Measurements from ENCODE around the gene ZDHHC14. TPM values are rescaled to one million over a fixed set of nuclear protein-coding genes. Genes with fewer than 3 reads are reported as not detected.
"Not testable (repeated sequence)": the region's sequence is repeated elsewhere in the genome, so short reads cannot be mapped to it uniquely, and the experiment has no call there.

The ZDHHC14 gene
- total and polyA plus RNA-seq, 2 experiments from 2014 or later: 7.5 to 10.1 TPM

DNA sequence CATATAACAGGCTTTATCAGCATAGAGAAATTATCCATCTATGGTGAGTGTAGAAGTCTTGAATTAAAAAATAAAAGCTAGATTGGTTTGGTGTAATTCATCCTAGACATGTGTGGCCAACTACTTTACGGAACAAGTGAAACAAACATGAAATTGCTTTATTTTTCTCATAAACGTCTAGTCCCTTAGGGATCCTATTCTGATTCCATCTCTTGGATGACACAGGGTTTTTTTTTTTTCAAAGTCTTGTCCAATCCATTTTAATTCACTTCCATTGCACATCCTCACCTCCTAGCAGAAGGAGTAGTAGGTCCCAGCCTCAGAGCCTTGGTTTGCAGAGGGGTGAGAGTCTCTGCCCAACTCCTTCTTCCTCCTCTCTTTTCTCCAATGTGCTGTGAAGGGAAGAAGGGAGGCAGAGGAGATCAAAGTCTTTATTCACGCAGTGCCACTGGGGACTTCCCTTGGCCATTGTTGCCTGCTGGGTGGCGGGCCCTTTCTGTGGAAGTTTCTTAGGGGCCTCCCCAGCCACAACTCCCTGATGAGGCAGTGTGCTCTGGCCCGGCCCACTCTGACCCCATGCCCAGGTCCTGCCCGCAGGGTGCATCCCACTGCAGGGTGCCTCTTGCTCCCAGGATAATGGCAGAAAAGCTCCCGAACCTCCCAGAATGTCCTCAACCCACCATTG lies 337.7 kb downstream of the ZDHHC14 start:
- Histone ChIP-seq H3K36me3 (no peaks in the 10 kb centered on the region), H3K27ac (no peak overlapping the region), H3K27me3 (no peaks in the 10 kb centered on the region), H3K4me1 (ENCODE audit: low read depth) (peaks cover 9% of the 10 kb centered on the region), H3K9me3 (ENCODE audit: low read depth) (no peaks in the 10 kb centered on the region), H3K4me3 (no peak overlapping the region)
- no peak for DNase-seq (ENCODE audit: low read depth in 1 of 2, low spot score in 1 of 2)
- TF ChIP-seq, protein P1, sequence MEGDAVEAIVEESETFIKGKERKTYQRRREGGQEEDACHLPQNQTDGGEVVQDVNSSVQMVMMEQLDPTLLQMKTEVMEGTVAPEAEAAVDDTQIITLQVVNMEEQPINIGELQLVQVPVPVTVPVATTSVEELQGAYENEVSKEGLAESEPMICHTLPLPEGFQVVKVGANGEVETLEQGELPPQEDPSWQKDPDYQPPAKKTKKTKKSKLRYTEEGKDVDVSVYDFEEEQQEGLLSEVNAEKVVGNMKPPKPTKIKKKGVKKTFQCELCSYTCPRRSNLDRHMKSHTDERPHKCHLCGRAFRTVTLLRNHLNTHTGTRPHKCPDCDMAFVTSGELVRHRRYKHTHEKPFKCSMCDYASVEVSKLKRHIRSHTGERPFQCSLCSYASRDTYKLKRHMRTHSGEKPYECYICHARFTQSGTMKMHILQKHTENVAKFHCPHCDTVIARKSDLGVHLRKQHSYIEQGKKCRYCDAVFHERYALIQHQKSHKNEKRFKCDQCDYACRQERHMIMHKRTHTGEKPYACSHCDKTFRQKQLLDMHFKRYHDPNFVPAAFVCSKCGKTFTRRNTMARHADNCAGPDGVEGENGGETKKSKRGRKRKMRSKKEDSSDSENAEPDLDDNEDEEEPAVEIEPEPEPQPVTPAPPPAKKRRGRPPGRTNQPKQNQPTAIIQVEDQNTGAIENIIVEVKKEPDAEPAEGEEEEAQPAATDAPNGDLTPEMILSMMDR (IDR thresholded peaks at IDR 0.05; ENCODE audit: low read depth, low read length): no peak

DNA sequence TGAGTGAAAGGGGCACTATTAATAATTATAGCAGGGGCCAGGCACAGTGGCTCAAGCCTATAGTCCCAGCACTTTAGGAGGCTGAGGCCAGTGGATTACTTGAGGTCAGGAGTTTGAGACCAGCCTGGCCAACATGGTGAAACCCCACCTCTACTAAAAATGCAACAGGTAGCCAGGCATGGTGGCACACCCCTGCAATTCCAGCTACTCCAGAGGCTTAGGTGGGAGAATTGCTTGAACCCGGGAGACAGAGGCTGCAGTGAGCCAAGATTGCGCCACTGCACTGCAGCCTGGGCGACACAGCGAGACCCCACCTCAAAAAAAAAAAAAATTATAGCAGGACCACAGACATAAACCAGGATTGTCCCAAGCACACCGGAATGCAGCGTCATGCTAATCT lies 340.0 kb downstream of the ZDHHC14 start:
- not testable (repeated sequence) for DNase-seq (ENCODE audit: low read depth in 1 of 2, low spot score in 1 of 2); H3K27me3 ChIP-seq; H3K27ac ChIP-seq; H3K36me3 ChIP-seq; H3K4me3 ChIP-seq; H3K9me3 ChIP-seq (ENCODE audit: low read depth); H3K4me1 ChIP-seq (ENCODE audit: low read depth)

DNA sequence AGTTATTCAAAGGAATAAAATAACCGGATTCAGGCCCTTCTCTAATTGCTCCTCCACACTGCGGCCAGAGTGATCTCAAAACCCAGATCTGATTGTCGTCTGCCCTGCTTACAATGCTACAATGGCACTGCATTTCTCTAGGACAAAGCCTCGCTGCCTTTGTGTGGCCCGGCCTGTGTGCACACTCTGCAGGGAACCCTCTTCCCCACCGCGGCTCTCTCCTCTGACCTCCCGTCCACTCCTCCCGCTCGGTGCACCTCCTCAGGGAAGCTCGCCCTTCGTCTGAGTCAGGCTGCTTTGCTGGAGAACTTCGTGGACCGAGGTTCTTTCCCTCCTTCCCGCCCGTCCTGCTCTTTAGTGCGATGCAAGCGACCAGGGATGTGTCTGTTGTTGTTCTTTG lies 340.4 kb downstream of the ZDHHC14 start:
- TF ChIP-seq, protein P1 (IDR thresholded peaks at IDR 0.05; ENCODE audit: low read depth, low read length): no peak
- DNase-seq (ENCODE audit: low read depth in 1 of 2, low spot score in 1 of 2): no peak
- H3K36me3 ChIP-seq: no peaks in the 10 kb centered on the region
- no peak overlapping the region for H3K4me3 ChIP-seq
- H3K27me3 ChIP-seq: no peaks in the 10 kb centered on the region
- H3K9me3 ChIP-seq (ENCODE audit: low read depth): no peaks in the 10 kb centered on the region
- H3K4me1 ChIP-seq (ENCODE audit: low read depth): no peaks in the 10 kb centered on the region
- no peak overlapping the region for H3K27ac ChIP-seq

DNA sequence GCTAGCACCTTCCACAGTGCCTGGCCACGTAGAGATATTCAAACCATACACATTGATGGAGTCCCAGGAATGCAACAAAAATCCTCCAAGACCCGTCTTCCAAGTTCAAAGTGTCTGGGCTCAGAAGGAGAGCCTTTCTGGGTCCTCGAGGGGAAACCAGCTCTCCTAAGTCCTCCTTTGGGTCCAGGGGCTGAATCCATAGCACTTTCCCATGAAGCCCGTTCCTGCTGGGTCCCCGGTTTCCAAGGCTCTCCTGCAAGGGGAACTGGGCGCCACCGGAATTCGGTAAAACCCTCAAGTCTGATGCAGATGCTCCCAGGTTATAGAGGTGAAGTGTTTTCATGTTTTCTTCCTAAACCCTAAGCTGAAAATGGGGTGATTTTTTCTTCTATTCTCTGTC lies 340.8 kb downstream of the ZDHHC14 start:
- no peaks in the 10 kb centered on the region for H3K36me3 ChIP-seq
- H3K4me3 ChIP-seq: no peak overlapping the region
- no peaks in the 10 kb centered on the region for H3K27me3 ChIP-seq
- DNase-seq (ENCODE audit: low read depth in 1 of 2, low spot score in 1 of 2): no peak
- TF ChIP-seq, protein P1 (IDR thresholded peaks at IDR 0.05; ENCODE audit: low read depth, low read length): no peak
- H3K27ac ChIP-seq: no peak overlapping the region
- no peaks in the 10 kb centered on the region for H3K4me1 ChIP-seq (ENCODE audit: low read depth)
- H3K9me3 ChIP-seq (ENCODE audit: low read depth): no peaks in the 10 kb centered on the region

DNA sequence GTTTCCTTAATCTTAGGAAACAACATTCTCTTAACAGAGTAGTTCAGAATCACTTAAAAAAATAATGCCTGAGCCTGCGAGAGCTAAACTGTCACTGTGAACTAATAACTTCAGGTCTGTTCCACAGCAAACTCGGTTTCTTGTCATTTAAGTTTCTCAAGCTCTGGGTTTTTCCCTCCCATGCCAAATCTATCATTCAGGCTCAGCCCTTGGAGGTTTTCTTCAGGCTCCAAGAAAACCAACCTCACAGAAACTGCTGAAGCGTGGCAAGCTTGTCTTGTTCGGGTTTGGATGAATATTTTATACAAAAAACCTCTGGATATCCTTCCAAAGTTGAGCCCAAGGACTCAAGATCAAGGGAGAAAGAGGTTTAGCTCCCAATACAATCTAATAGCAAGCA lies 342.4 kb downstream of the ZDHHC14 start:
- TF ChIP-seq, protein P1 (IDR thresholded peaks at IDR 0.05; ENCODE audit: low read depth, low read length): no peak
- no peak for DNase-seq (ENCODE audit: low read depth in 1 of 2, low spot score in 1 of 2)
- Histone ChIP-seq H3K4me3 (no peak overlapping the region), H3K4me1 (ENCODE audit: low read depth) (no peaks in the 10 kb centered on the region), H3K36me3 (no peaks in the 10 kb centered on the region), H3K9me3 (ENCODE audit: low read depth) (no peaks in the 10 kb centered on the region), H3K27ac (no peak overlapping the region), H3K27me3 (no peaks in the 10 kb centered on the region)

DNA sequence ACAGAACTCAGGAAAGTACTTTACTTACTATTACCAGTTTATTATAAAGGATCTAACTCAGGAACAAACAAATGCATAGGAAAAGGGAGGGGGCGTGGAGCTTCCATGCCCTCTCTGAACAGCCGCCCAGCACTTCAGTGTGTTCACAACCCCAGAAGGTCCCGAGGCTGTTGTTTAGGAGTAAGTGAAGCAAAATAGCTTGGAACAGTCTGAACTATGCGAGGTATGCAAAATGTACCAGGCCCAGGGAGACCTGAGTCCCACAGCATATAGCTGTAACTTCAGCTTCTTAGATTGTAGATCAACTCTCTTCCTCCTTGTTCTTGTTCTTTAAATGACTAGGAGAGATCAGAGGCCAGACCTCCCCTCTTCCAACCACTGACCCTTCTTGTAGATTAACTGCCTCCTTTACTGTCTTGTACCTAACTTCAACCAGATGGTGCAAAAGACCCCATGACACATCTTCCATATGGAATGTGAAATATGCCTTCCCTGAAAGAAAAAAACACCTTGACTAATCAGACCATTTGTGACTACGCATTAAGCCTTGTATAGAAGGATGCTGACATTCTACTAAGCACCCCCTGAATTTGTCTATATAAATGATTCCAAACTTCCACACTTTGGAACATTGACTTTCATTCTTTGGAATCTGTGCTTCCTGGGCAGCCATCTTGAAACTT lies 343.3 kb downstream of the ZDHHC14 start:
- Histone ChIP-seq H3K27me3 (no peaks in the 10 kb centered on the region), H3K27ac (no peak overlapping the region), H3K4me1 (ENCODE audit: low read depth) (no peaks in the 10 kb centered on the region), H3K4me3 (no peak overlapping the region), H3K9me3 (ENCODE audit: low read depth) (no peaks in the 10 kb centered on the region), H3K36me3 (no peaks in the 10 kb centered on the region)
- no peak for DNase-seq (ENCODE audit: low read depth in 1 of 2, low spot score in 1 of 2)
- TF ChIP-seq, protein P1 (IDR thresholded peaks at IDR 0.05; ENCODE audit: low read depth, low read length): no peak
